Upper lobe of left lung (tissue), 6 donors: Measurements from ENCODE around the gene PTPN2. TPM values are rescaled to one million over a fixed set of nuclear protein-coding genes. Genes with fewer than 3 reads are reported as not detected.

Experiments
- ATAC-seq, 2 donors: fragments of 200-7000 bp; cut with Tn5 transposase; one replicate each; pipeline ENCODE4 v1.9.1; 2022; ENCODE audit warnings: mild to moderate bottlenecking in 2 of 2, moderate library complexity in 2 of 2; ENCODE audit not compliant: low FRiP score in 2 of 2
- DNase-seq, 2 donors: peaks; one replicate each; pipeline ENCODE4 v3.0.0-alpha.2; 2019 to 2020
- H3K27ac ChIP-seq, 4 donors: fragments of 200-600 bp; sonication (generic); one replicate each; pipeline ENCODE4 v1.5.1; 2016 to 2019
- H3K27me3 ChIP-seq, 4 donors: fragments of 200-600 bp; sonication (generic); one replicate each; pipeline ENCODE4 v1.5.1; 2017 to 2019
- H3K36me3 ChIP-seq, 4 donors: fragments of 200-600 bp; sonication (generic); one replicate each; pipeline ENCODE4 v1.5.1; 2016 to 2019
- H3K4me1 ChIP-seq, 4 donors: fragments of 200-600 bp; sonication (generic); one replicate each; pipeline ENCODE4 v1.5.1; 2018 to 2019
- H3K4me3 ChIP-seq, 4 donors: fragments of 200-600 bp; sonication (generic); one replicate each; pipeline ENCODE4 v1.5.1; 2017 to 2019; ENCODE audit warnings: mild to moderate bottlenecking in 2 of 4, moderate library complexity in 1 of 4
- H3K9me3 ChIP-seq, 4 donors: fragments of 200-600 bp; sonication (generic); one replicate each; pipeline ENCODE4 v1.5.1; 2018 to 2019
- CTCF ChIP-seq, 6 experiments: fragments of 450-650 bp in 4 of 6; fragments of 200-600 bp in 2 of 6; sonication (generic) in 2 of 6; IDR thresholded peaks; one replicate each; pipeline ENCODE4 v1.5.1; 2016 to 2019; ENCODE audit warnings: antibody characterized with exemption in 6 of 6
- EP300 ChIP-seq, 4 donors: sonication (generic); formaldehyde crosslinking; IDR thresholded peaks; one replicate each; pipeline ENCODE4 v1.5.1; 2017; ENCODE audit warnings: antibody characterized with exemption in 4 of 4, control low read depth in 2 of 4
- POLR2A ChIP-seq, 4 donors: fragments of 450-650 bp; IDR thresholded peaks; one replicate each; pipeline ENCODE4 v1.5.1; 2016 to 2017; ENCODE audit warnings: antibody characterized with exemption in 4 of 4, mild to moderate bottlenecking in 2 of 4
- POLR2AphosphoS5 ChIP-seq, 2 donors: sonication (generic); formaldehyde crosslinking; IDR thresholded peaks; one replicate each; pipeline ENCODE4 v1.5.1; 2017; ENCODE audit warnings: antibody characterized with exemption in 2 of 2
- WGBS, 2 donors: methylation state at CpG; one replicate each; pipeline ENCODE4 v1.1.5; 2017 to 2018; 5-methylcytosine and 5-hydroxymethylcytosine counted together
- total RNA-seq, 6 donors: library from RNA; depleted of rRNA in 4 of 6; stranded (reverse); fragments of >200 nt in 4 of 6; gene quantifications; one replicate each; pipeline versions ENCODE4 v1.1.0 to v1.2.1, GENCODE V29; 2016 to 2021
- donor health status: DM: no; HTN: no; CAD: no; lungs with moderate emphysema.
- donor health status: DM: no; HTN: yes; CAD: no; lungs with severe emphysema.

The PTPN2 gene
- total RNA-seq, 6 donors from 2014 or later = 31.9 to 119 (median 54.0) TPM

DNA sequence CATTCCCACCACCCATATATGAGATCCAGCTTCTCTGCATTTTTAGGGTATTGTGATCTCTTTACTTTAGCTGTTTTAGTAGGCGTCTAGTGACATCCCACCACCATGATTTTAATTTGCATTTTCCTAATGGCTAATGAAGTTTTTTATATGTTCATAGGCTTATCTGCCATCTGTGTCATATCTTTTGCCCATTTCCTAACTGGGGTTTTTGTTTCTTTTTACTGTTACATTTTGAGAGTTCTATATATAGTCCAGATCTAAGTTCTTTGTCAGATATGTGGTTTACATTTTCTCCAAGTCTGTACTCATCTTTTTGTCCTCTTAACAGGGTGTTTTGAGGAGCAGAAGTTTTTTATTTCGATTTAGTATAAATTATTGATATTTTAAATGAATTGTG lies 39.6 kb downstream of the PTPN2 start:
- DNase-seq (no peak), ATAC-seq (no peak)
- Histone ChIP-seq H3K27me3 (no peaks in the 10 kb centered on the region), H3K4me3 (no peak overlapping the region), H3K36me3 (peaks cover 0 to 6% (median 0%) of the 10 kb centered on the region in 4 donors), H3K9me3 (no peaks in the 10 kb centered on the region), H3K27ac (no peak overlapping the region), H3K4me1 (peaks cover 10 to 36% (median 19%) of the 10 kb centered on the region in 4 donors)
- TF ChIP-seq POLR2AphosphoS5 (IDR thresholded peaks at IDR 0.05) (no peak), EP300 (IDR thresholded peaks at IDR 0.05) (no peak)
- 92 to 97% methylated on average over 2 of the region's 2 CpGs for WGBS, 2 donors

GRCh38 chr18:12843420-12844350 lies 40.4 kb downstream of the PTPN2 start:
- ATAC-seq (peak in 1 of 2 donors; percentile 31), DNase-seq (no peak)
- H3K36me3 ChIP-seq = peaks cover 0 to 5% (median 0%) of the 10 kb centered on the region in 4 donors
- peaks cover 15 to 37% (median 26%) of the 10 kb centered on the region in 4 donors for H3K4me1 ChIP-seq
- H3K9me3 ChIP-seq = no peaks in the 10 kb centered on the region
- no peak for TF ChIP-seq EP300 (IDR thresholded peaks at IDR 0.05)
- TF ChIP-seq POLR2AphosphoS5 (IDR thresholded peaks at IDR 0.05) = no peak
- no peak for TF ChIP-seq POLR2A (IDR thresholded peaks at IDR 0.05)
- TF ChIP-seq CTCF (IDR thresholded peaks at IDR 0.05) = no peak
- WGBS, 2 donors = 80 to 87% methylated on average over 10 to 12 of the region's 12 CpGs
- H3K27ac ChIP-seq = peak overlapping the region in 2 of 4 donors; percentile 7 to 62
- no peak overlapping the region for H3K4me3 ChIP-seq
- no peaks in the 10 kb centered on the region for H3K27me3 ChIP-seq

DNA sequence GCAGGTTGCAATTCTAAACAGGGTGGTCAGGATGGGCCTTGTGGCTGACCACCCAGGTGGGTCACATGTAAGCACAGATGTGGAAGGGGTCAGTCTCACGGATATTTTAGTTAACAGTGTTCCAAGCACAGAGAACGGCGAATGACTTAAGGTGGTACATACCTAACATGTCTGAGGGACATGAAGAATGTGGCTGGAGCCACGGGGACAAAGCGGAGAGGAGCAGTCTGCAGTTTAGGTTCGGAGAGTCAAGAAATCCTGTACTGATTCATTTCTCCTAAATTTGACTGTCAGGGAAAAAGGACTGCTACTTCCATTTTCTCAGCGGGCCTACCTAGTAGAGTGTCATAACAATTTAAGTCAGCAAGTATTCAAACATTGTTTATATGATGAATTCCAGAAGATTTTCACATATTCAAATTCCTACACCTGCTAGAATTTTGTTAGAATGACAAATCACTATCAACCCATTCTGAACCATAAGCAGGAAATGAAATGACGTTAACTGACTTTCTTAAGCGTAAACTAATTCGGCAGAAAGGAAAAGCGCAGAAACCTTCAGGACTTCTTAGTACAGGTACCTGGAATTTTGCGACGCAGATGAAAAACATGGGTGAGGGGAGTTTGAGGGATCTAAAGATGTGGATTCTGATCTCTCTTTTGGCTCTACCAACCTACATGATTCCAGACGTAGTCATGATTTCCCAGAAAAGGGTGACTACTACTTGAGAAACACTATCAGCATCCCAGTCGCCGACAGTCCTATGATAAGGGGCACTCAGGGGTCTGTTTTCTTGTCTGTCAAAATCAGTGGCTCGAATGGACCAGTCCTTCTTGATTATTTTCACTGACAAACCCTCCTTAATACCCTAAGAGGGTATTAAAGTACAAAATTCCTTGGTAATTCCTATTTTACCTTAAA lies 41.3 kb downstream of the PTPN2 start:
- peak overlapping the region in 2 of 4 donors; percentile 7 to 62 for H3K27ac ChIP-seq

GRCh38 chr18:12841070-12841469 lies 43.0 kb downstream of the PTPN2 start:
- WGBS, 2 donors = 93 to 98% methylated on average over 6 of the region's 6 CpGs
- ATAC-seq (no peak), DNase-seq (peak in 1 of 2 donors; percentile 16)
- TF ChIP-seq EP300 (IDR thresholded peaks at IDR 0.05) (no peak), CTCF (IDR thresholded peaks at IDR 0.05) (no peak), POLR2AphosphoS5 (IDR thresholded peaks at IDR 0.05) (no peak), POLR2A (IDR thresholded peaks at IDR 0.05) (no peak)
- H3K4me1 ChIP-seq = peaks cover 34 to 51% (median 40%) of the 10 kb centered on the region in 4 donors
- no peaks in the 10 kb centered on the region for H3K9me3 ChIP-seq
- H3K27ac ChIP-seq = peak overlapping the region in 3 of 4 donors; percentile 19 to 88 (median 87)
- H3K27me3 ChIP-seq = no peaks in the 10 kb centered on the region
- H3K36me3 ChIP-seq = peaks cover 0 to 4% (median 0%) of the 10 kb centered on the region in 4 donors
- H3K4me3 ChIP-seq = no peak overlapping the region

More for the DNA sequence above, 41.3 kb downstream of the PTPN2 start:
- TF ChIP-seq EP300 (IDR thresholded peaks at IDR 0.05) (no peak), POLR2AphosphoS5 (IDR thresholded peaks at IDR 0.05) (no peak), POLR2A (IDR thresholded peaks at IDR 0.05) (no peak), CTCF (IDR thresholded peaks at IDR 0.05) (no peak)
- ATAC-seq = no peak
- Histone ChIP-seq H3K4me1 (peaks cover 24 to 45% (median 34%) of the 10 kb centered on the region in 4 donors), H3K4me3 (no peak overlapping the region), H3K36me3 (no peaks in the 10 kb centered on the region), H3K9me3 (no peaks in the 10 kb centered on the region), H3K27me3 (no peaks in the 10 kb centered on the region)
- WGBS, 2 donors = 86 to 87% methylated on average over 17 of the region's 17 CpGs
- DNase-seq = no peak
